Measurements from ENCODE around the gene OGDH. TPM values are rescaled to one million over a fixed set of nuclear protein-coding genes. Genes with fewer than 3 reads are reported as not detected.

Gene OGDH
- total and polyA plus RNA-seq, 2 experiments from 2014 or later = 13.5 to 76.9 TPM

GRCh38 chr7:44713141-44713540 is 106.7 kb downstream of the OGDH start:
- ATAC-seq (no peak), DNase-seq (ENCODE audit: low spot score) (no peak)
- TF ChIP-seq POLR2AphosphoS5 (IDR thresholded peaks at IDR 0.05; ENCODE audit: low read depth) (no peak), EZH2 (IDR thresholded peaks at IDR 0.05; ENCODE audit: low read depth, unreplicated experiment) (no peak), JUNB (IDR thresholded peaks at IDR 0.05; ENCODE audit: unreplicated experiment) (no peak), STAT1 (IDR thresholded peaks at IDR 0.05; ENCODE audit: unreplicated experiment) (no peak), REST (IDR thresholded peaks at IDR 0.05; ENCODE audit: unreplicated experiment) (no peak), NANOG (IDR thresholded peaks at IDR 0.05; ENCODE audit: borderline replicate concordance) (no peak), CREB1 (CRISPR knock-in tag; IDR thresholded peaks at IDR 0.05; ENCODE audit: low read depth) (no peak), ETS1 (IDR thresholded peaks at IDR 0.05) (no peak), ZNF114 (CRISPR knock-in tag; IDR thresholded peaks at IDR 0.05) (no peak), CTCF (conservative IDR thresholded peaks at IDR 0.05; ENCODE audit: low read depth in 2 of 2) (no peak), ZNF462 (CRISPR knock-in tag; IDR thresholded peaks at IDR 0.05) (no peak), EZH2phosphoT487 (IDR thresholded peaks at IDR 0.05; ENCODE audit: unreplicated experiment) (no peak), ZNF331 (CRISPR knock-in tag; IDR thresholded peaks at IDR 0.05; ENCODE audit: low read depth) (no peak)
- Histone ChIP-seq H3K4me2 (no peak overlapping the region), H3F3A (replicated peaks; ENCODE audit: low read depth) (no peaks in the 10 kb centered on the region), H3K9me2 (ENCODE audit: insufficient read depth) (no peaks in the 10 kb centered on the region), H2AFZ (no peak overlapping the region), H3K4me1 (ENCODE audit: insufficient read depth) (no peaks in the 10 kb centered on the region), H3K4me3 (no peak overlapping the region), H3K27me3 (ENCODE audit: insufficient read depth) (no peaks in the 10 kb centered on the region), H3K79me2 (replicated peaks; ENCODE audit: insufficient read depth) (no peaks in the 10 kb centered on the region), H4K20me1 (replicated peaks; ENCODE audit: insufficient read depth) (no peaks in the 10 kb centered on the region; the same call in 1 of the 2 replicates), H3K36me3 (ENCODE audit: insufficient read depth) (no peaks in the 10 kb centered on the region), H3K27ac (ENCODE audit: low read depth) (no peak overlapping the region)
- Mint-ChIP-seq H3K27me3 (ENCODE audit: insufficient read depth, low read depth, poor library complexity) (peaks cover 13% of the 10 kb centered on the region), H3K4me3 (no peak overlapping the region), H3K27ac (no peak overlapping the region), H3K4me1 (peaks cover 3% of the 10 kb centered on the region; the same call in 2 of the 3 replicates), H3K36me3 (ENCODE audit: low read depth) (peaks cover 3% of the 10 kb centered on the region; the same call in 1 of the 3 replicates), H3K9me3 (no peaks in the 10 kb centered on the region; the same call in 2 of the 3 replicates)

Measured in GM23338 (cell line).